Kidney epithelial cell (primary cell): Measurements from ENCODE around the gene ADAMTS18. TPM values are rescaled to one million over a fixed set of nuclear protein-coding genes. Genes with fewer than 3 reads are reported as not detected.

Experiments used
- DNase-seq: peaks from one replicate; pipeline ENCODE4 v3.0.0-alpha.2; 2010; ENCODE audit warnings: low read depth
- H3K27me3 ChIP-seq: 2 replicates; pipeline ENCODE4 v1.6.0; 2011; ENCODE audit warnings: low read length; ENCODE audit not compliant: control insufficient read depth, insufficient read depth
- H3K36me3 ChIP-seq: 2 replicates; pipeline ENCODE4 v1.5.1; 2011; ENCODE audit warnings: low read length; ENCODE audit not compliant: control insufficient read depth, insufficient read depth
- H3K4me3 ChIP-seq: 2 replicates; pipeline ENCODE4 v1.5.1; 2011; ENCODE audit warnings: low read depth, mild to moderate bottlenecking, control low read depth, low read length
- CTCF ChIP-seq: IDR thresholded peaks from 2 replicates; pipeline ENCODE4 v1.5.1; 2011; ENCODE audit warnings: mild to moderate bottlenecking, moderate library complexity, low read length, control low read depth, inconsistent platforms; ENCODE audit not compliant: insufficient read depth, poor library complexity, severe bottlenecking
- total RNA-seq: library from RNA; depleted of rRNA; stranded (reverse); fragments of >200 nt; gene quantifications from 2 replicates; pipeline ENCODE4 v1.2.3, GENCODE V29; 2015

ADAMTS18 gene
- total RNA-seq, 1 donor from 2014 or later: 2.0 TPM

- no peak for TF ChIP-seq CTCF
- peaks cover 12% of the 10 kb centered on the region for H3K27me3 ChIP-seq
- DNase-seq: no peak
- H3K4me3 ChIP-seq: peak overlapping the region; percentile 46
- H3K36me3 ChIP-seq: no peaks in the 10 kb centered on the region
Measured at GRCh38 chr16:77434022-77434529, 758 bp downstream of the ADAMTS18 start.

GRCh38 chr16:77433146-77433545 is 1.7 kb downstream of the ADAMTS18 start:
- DNase-seq: no peak
- no peak overlapping the region for H3K4me3 ChIP-seq
- no peaks in the 10 kb centered on the region for H3K36me3 ChIP-seq
- H3K27me3 ChIP-seq: peaks cover 12% of the 10 kb centered on the region
- TF ChIP-seq CTCF: no peak

GRCh38 chr16:77432264-77432663 is 2.6 kb downstream of the ADAMTS18 start:
- no peak overlapping the region for H3K4me3 ChIP-seq
- DNase-seq: no peak
- H3K36me3 ChIP-seq: no peaks in the 10 kb centered on the region
- no peak for TF ChIP-seq CTCF
- H3K27me3 ChIP-seq: peaks cover 12% of the 10 kb centered on the region

GRCh38 chr16:77430787-77431585 is 3.8 kb downstream of the ADAMTS18 start:
- Histone ChIP-seq H3K36me3 (no peaks in the 10 kb centered on the region), H3K27me3 (peaks cover 12% of the 10 kb centered on the region), H3K4me3 (no peak overlapping the region)
- TF ChIP-seq CTCF: no peak
- DNase-seq: no peak

- Histone ChIP-seq H3K4me3 (no peak overlapping the region), H3K36me3 (no peaks in the 10 kb centered on the region), H3K27me3 (peaks cover 10% of the 10 kb centered on the region)
- TF ChIP-seq CTCF: no peak
- DNase-seq: no peak
Measured at GRCh38 chr16:77430360-77430759, 4.5 kb downstream of the ADAMTS18 start.
